SKM-1 (cell line): ENCODE results near the gene TOP3B.
A peak's percentile ranks its signal among the peaks of the same experiment; 100 is the strongest.

Source experiments
- DNase-seq: peaks from one replicate; lab custom pipeline; 2025; ENCODE audit not compliant: unreplicated experiment; lab: John Stamatoyannopoulos, UW

TOP3B gene

DNA sequence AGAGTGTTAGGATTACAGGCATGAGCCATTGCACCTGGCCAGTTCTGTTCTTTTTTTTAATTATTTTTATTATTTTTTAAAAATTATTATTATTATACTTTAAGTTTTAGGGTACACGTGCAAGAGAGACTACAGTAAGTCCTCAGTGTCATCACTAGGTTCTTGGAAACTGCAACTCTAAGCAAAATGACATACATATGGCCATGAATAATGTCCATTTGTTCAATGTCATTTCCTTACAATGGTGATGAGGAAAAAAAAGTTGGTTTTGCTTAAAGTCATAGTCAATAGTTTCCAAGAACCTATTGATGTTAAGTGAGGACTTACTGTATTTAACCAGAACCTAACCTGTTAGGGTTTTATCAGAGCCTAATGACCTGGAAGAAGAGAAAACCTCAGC lies 29.4 kb upstream of the TOP3B start:
- no peak for DNase-seq

GRCh38 chr22:22010358-22010757 lies 27.8 kb upstream of the TOP3B start:
- DNase-seq, result no peak

- no peak for DNase-seq
Observed at GRCh38 chr22:22009661-22010060, 27.1 kb upstream of the TOP3B start.

- no peak for DNase-seq
Observed at GRCh38 chr22:22006596-22006990, 24.0 kb upstream of the TOP3B start.

GRCh38 chr22:22005945-22006595 lies 23.5 kb upstream of the TOP3B start:
- DNase-seq, result no peak

- no peak for DNase-seq
Observed at GRCh38 chr22:22003233-22003632, 20.6 kb upstream of the TOP3B start.

DNA sequence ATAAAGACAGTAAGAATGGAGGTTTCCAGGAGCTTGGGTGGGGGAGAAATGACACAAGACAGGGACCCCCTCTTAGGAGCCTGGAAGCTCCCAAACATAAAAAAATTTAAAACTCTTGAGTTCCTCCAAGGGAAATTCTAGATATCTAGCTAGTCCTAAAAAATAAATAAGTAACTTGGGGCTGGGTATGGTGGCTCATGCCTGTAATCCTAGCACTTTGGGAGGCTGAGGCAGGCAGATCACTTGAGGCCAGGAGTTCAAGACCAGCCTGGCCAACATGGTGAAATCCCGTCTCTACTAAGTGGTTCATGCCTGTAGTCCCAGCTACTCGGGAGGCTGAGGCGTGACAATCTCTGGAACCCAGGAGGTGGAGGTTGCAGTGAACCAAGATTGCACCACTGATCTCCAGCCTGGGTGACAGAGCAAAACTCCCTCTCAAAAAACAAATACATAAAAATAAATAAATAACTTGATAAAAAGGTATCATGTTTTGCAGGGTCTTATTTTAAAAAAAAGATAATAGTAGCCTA lies 20.0 kb upstream of the TOP3B start:
- DNase-seq, result no peak

GRCh38 chr22:22001664-22002525 lies 19.3 kb upstream of the TOP3B start:
- no peak for DNase-seq

- no peak for DNase-seq
Observed at GRCh38 chr22:21998595-21999247, 16.1 kb upstream of the TOP3B start.

- DNase-seq, result no peak
Observed at GRCh38 chr22:21996175-21996720, 13.7 kb upstream of the TOP3B start.

DNA sequence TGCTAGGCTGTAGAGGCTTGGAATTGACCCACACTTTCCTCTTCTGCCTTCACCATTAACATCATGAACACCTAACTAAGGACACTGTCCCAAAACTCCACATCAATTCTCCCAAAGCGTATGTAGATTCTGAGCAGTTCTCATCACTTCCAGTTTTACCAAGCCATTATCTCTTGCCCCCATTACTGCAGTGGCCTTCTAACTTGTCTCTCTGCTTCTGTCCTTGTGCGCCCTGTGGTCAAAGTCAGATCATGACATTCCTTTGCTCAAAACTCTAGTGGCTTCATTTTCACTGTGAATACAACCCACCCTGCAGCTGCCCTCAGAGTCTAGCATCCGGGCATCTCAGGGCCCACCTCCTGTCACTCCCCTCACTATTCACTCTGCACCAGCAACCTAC lies 13.1 kb upstream of the TOP3B start:
- DNase-seq, result no peak

- no peak for DNase-seq
Observed at GRCh38 chr22:21994881-21995444, 12.4 kb upstream of the TOP3B start.

- no peak for DNase-seq
Observed at GRCh38 chr22:21992593-21993237, 10.1 kb upstream of the TOP3B start.

- no peak for DNase-seq
Observed at GRCh38 chr22:21991774-21992173, 9.2 kb upstream of the TOP3B start.

GRCh38 chr22:21991304-21991596 lies 8.7 kb upstream of the TOP3B start:
- no peak for DNase-seq

- DNase-seq, result no peak
Observed at GRCh38 chr22:21990445-21991303, 8.1 kb upstream of the TOP3B start.

DNA sequence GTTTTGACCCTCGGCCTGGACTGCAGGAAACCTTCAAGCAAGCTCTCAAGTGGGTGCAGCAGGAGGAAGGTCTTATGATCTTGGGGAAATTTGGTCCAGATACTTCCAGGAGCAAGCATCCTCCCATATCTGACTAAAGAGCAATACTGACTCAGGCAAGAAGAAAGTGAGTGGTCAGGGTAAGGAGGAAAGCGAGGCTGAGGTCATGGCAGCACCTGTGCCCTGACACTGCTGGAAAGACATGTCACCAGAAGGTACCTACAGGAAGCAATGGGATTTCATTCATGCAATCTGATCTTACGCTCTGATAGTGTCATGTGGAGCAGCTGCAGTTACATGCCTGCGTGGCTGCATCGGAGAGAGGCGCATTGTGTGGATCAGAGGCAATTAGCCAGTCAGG lies 6.5 kb upstream of the TOP3B start:
- DNase-seq, result no peak

DNA sequence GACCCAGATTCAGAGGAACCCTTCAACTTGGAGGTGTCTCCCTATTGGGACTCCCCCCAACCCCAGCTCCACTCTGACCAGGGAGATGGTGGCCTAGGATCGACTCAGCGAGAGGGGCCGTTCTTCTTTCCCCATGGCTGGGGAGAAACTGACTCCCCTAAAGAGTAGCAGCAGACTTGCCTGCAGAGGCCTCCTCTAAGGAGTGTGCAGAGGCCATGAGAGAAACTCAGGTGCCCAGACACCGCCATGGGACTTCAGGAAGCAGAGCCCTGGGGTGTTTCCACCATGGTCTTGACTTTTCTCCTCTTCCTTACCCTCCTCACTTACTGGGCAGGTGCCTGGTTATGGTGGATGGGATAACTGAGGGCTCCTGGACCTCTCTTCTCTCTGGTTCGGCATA lies 2.6 kb upstream of the TOP3B start:
- DNase-seq, result no peak

DNA sequence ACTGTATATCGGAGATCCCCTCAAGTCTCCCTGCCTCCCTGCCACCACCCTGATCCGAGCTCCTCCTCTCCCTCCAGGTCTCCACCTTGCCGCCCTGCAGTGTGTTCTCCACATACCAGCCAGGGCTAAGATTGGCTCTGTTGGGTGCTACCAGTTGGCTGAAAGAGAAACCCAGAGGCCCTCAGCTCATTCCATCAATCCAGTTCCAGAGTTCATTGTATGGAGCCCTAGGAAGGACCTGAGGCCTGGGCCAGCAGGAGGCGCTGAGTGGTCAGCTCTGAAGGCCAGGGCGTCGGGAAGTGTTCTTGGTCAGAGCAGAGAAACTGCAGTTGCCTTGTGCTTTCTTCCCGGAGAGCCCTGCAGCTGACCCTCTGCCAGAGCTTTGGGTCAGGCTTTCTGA lies 2.2 kb upstream of the TOP3B start:
- peak; percentile 4 for DNase-seq

DNA sequence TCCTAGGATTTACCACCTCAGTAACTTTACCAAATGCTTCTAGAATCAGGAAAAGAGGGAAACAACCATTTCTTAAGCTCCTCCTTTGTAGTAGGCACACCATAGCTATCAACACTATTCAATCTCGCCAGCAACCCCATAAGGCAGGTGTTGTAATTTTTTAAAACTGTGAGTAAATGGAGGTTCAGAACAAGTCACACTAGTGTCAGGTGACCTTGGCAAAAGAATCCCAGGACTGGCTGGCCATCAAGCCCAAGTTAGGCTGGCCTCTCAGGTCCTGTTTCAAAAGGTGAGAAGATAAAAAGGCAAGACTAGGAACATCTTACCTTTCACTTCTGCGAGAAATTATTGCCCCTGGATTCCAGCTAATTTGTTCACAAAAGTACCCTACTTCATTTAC lies 713 bp downstream of the TOP3B start:
- DNase-seq, result no peak
